SU-DHL-6 (cell line): Measurements from ENCODE around the gene TACC3.

Experiments used
- CTCF ChIP-seq: fragments of 200-600 bp; sonication (generic); IDR thresholded peaks from one replicate; pipeline ENCODE4 v1.5.1; 2017; ENCODE audit warnings: antibody characterized with exemption, mild to moderate bottlenecking, low read length, moderate library complexity; ENCODE audit not compliant: insufficient read depth, poor library complexity, severe bottlenecking
- EZH2phosphoT487 ChIP-seq: fragments of 200-600 bp; sonication (generic), shearing (Covaris generic); conservative IDR thresholded peaks from 2 replicates; pipeline ENCODE4 v1.6.1; 2018; ENCODE audit warnings: mild to moderate bottlenecking, antibody characterized with exemption, low read length, moderate library complexity, mixed read lengths

GRCh38 chr4:1766106-1767060 is 45.1 kb downstream of the TACC3 start:
- TF ChIP-seq EZH2phosphoT487 (no peak), CTCF (no peak)
